ENCODE data around the gene MYMX.

Gene MYMX

DNA sequence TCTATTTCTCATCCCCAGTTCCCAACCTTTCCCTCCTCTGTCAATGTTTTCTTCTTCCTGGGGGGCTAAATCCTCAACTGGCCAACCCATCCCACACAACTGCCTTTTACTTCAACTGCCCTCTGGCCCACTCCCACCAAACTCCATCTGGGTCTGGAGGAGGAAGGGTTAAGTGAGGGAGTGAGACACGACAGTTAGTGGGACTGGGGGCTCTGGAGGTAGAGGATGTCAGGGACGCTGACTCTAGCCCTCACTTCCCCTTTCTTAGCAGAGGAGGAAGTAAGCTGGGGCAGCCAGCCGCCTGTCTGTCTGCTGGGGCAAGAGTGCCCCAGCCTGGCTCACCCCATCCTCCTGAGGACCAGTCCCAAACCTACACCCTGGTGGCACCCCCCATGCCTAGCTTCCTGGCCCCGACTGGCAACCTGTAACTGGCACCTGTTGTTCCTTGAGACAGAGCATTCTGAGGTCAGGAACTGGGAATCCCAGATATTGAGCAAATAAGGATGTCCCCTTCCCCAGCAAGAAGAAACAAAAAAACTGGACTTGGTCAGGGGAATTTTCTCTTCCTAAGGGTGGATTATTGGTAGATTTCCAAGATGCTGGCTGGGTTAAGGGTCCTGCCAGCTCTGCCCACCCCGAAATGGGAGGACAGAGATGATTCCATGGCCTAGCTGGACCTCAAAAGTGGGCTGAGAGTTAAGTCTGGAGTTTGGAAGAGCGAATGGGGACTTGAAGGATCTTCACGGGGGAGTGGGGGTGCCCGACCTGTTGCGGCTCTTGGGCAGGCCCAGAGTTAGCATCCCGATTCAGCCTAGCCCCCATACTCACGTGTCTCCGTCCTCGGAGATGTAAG, 47.7 kb downstream of the MYMX start:
- no peak for DNase-seq (ENCODE audit: low spot score)

- peak; percentile 73 for DNase-seq (ENCODE audit: low spot score)
Observed at GRCh38 chr6:44265007-44265721, 48.4 kb downstream of the MYMX start, which contains the start of gene NFKBIE. Gene NFKBIE, minus strand, starts transcription at chr6:44265551. Its CDS starts 205 bp downstream, at chr6:44265346.

DNA sequence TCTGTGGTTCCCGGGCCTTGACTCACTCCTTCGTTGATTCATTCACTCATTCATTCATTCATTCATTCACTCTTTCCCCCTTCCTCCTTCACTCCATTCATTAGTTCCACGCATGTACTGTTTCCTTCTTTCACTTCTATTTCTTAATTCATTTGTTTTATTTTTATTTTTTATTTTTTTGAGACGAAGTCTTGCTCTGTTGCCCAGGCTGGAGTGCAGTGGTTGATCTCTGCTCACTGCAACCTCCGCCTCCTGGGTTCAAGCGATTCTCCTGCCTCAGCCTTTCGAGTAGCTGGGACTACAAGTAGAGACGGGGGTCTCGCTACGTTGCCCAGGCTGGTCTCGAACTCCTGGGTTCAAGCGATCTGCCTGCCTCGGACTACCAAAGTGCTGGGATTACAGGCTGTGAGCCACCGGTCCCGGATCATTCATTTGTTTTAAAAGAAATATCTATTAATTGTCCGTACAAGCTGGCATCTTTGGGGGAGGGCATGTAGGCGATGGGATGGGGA, 49.1 kb downstream of the MYMX start:
- no peak for DNase-seq (ENCODE audit: low spot score)

GRCh38 chr6:44266347-44266746, 49.6 kb downstream of the MYMX start:
- no peak for DNase-seq (ENCODE audit: low spot score)

DNA sequence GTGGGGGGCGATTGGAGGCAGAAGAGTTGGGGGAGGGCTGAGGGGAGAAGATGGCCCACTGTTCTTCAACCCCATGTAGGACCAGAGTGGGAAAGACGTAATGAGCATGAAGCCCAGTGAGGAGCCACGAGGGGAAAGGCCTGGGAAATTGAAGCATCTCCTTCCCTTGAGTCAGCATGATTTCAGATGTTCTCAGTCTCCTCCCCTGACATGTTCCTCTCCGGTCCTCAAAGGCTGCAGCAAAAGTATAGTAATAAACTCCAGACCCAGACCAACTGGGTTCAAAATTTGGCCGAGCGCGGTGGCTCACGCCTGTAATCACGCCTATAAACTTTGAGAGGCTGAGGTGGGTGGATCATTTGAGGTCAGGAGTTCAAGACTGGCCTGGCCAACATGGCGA, 50.5 kb downstream of the MYMX start:
- DNase-seq (ENCODE audit: low spot score): no peak
